ENCODE measurements around the gene EPHA6.
"Not testable (repeated sequence)": the region's sequence is repeated elsewhere in the genome, so short reads cannot be mapped to it uniquely, and the experiment has no call there.

Gene EPHA6

GRCh38 chr3:96900031-96900430 lies 85.6 kb downstream of the EPHA6 start:
- TF ChIP-seq CTCF (IDR thresholded peaks at IDR 0.05; ENCODE audit: insufficient read depth, low read depth, low read length, missing control alignments), result no peak
- no peak for DNase-seq (ENCODE audit: low read depth)

GRCh38 chr3:96900566-96900965 lies 86.2 kb downstream of the EPHA6 start:
- TF ChIP-seq CTCF (IDR thresholded peaks at IDR 0.05; ENCODE audit: insufficient read depth, low read depth, low read length, missing control alignments), result no peak
- DNase-seq (ENCODE audit: low read depth), result no peak
- no peak overlapping the region for H3K4me3 ChIP-seq (ENCODE audit: low read depth, low read length)

More at GRCh38 chr3:96900031-96900430, 85.6 kb downstream of the EPHA6 start:
- H3K4me3 ChIP-seq (ENCODE audit: low read depth, low read length), result no peak overlapping the region

GRCh38 chr3:96915445-96915844 lies 101.1 kb downstream of the EPHA6 start:
- no peak for DNase-seq (ENCODE audit: low read depth)

GRCh38 chr3:96931119-96931862 lies 116.9 kb downstream of the EPHA6 start:
- H3K4me3 ChIP-seq (ENCODE audit: low read depth, low read length), result no peak overlapping the region
- TF ChIP-seq CTCF (IDR thresholded peaks at IDR 0.05; ENCODE audit: insufficient read depth, low read depth, low read length, missing control alignments), result no peak
- DNase-seq (ENCODE audit: low read depth), result no peak

More at GRCh38 chr3:96915445-96915844, 101.1 kb downstream of the EPHA6 start:
- no peak for TF ChIP-seq CTCF (IDR thresholded peaks at IDR 0.05; ENCODE audit: insufficient read depth, low read depth, low read length, missing control alignments)
- no peak overlapping the region for H3K4me3 ChIP-seq (ENCODE audit: low read depth, low read length)

GRCh38 chr3:96942131-96942530 lies 127.7 kb downstream of the EPHA6 start:
- DNase-seq (ENCODE audit: low read depth), result not testable (repeated sequence)

GRCh38 chr3:96958856-96959255 lies 144.5 kb downstream of the EPHA6 start:
- DNase-seq (ENCODE audit: low read depth), result no peak
- no peak for TF ChIP-seq CTCF (IDR thresholded peaks at IDR 0.05; ENCODE audit: insufficient read depth, low read depth, low read length, missing control alignments)
- H3K4me3 ChIP-seq (ENCODE audit: low read depth, low read length), result no peak overlapping the region

More at GRCh38 chr3:96942131-96942530, 127.7 kb downstream of the EPHA6 start:
- H3K4me3 ChIP-seq (ENCODE audit: low read depth, low read length), result not testable (repeated sequence)

GRCh38 chr3:96959474-96959873 lies 145.1 kb downstream of the EPHA6 start:
- no peak for TF ChIP-seq CTCF (IDR thresholded peaks at IDR 0.05; ENCODE audit: insufficient read depth, low read depth, low read length, missing control alignments)
- DNase-seq (ENCODE audit: low read depth), result no peak
- H3K4me3 ChIP-seq (ENCODE audit: low read depth, low read length), result no peak overlapping the region

Data from GM12865 (cell line).